Cortex of kidney (tissue), 1 donor: ENCODE data around the gene RNF2.
"Not testable (repeated sequence)": the region's sequence is repeated elsewhere in the genome, so short reads cannot be mapped to it uniquely, and the experiment has no call there.

Experiments
- DNase-seq: peaks from one replicate; lab custom pipeline; 2025; lab: John Stamatoyannopoulos, UW

Gene RNF2

GRCh38 chr1:185044981-185045813 is at the start of gene RNF2:
Gene RNF2, plus strand, starts transcription at chr1:185045558. Its CDS starts 41,996 bp downstream, at chr1:185087554.
- no peak for DNase-seq

- not testable (repeated sequence) for DNase-seq
Measured at GRCh38 chr1:184999974-185000373, 45.4 kb upstream of the RNF2 start.

- DNase-seq: not testable (repeated sequence)
Measured at GRCh38 chr1:185001312-185001880, 44.0 kb upstream of the RNF2 start.

GRCh38 chr1:185008838-185009237 is 36.5 kb upstream of the RNF2 start:
- DNase-seq: no peak

- no peak for DNase-seq
Measured at GRCh38 chr1:185010361-185010760, 35.0 kb upstream of the RNF2 start.

GRCh38 chr1:185014941-185015340 is 30.4 kb upstream of the RNF2 start:
- DNase-seq: no peak

- no peak for DNase-seq
Measured at GRCh38 chr1:185015631-185016030, 29.7 kb upstream of the RNF2 start.

GRCh38 chr1:185016880-185017279 is 28.5 kb upstream of the RNF2 start:
- no peak for DNase-seq

GRCh38 chr1:185017338-185017737 is 28.0 kb upstream of the RNF2 start:
- DNase-seq: no peak

- no peak for DNase-seq
Measured at GRCh38 chr1:185017966-185018365, 27.4 kb upstream of the RNF2 start.

GRCh38 chr1:185027252-185027882 is 18.0 kb upstream of the RNF2 start:
- DNase-seq: no peak

- DNase-seq: no peak
Measured at GRCh38 chr1:185033686-185034085, 11.7 kb upstream of the RNF2 start.

- DNase-seq: no peak
Measured at GRCh38 chr1:185035258-185035657, 10.1 kb upstream of the RNF2 start.

GRCh38 chr1:185038813-185039376 is 6.5 kb upstream of the RNF2 start:
- no peak for DNase-seq

- no peak for DNase-seq
Measured at GRCh38 chr1:185039726-185040407, 5.5 kb upstream of the RNF2 start.

- no peak for DNase-seq
Measured at GRCh38 chr1:185040408-185040735, 5.0 kb upstream of the RNF2 start.

GRCh38 chr1:185041742-185042141 is 3.6 kb upstream of the RNF2 start:
- no peak for DNase-seq

- no peak for DNase-seq
Measured at GRCh38 chr1:185042737-185043136, 2.6 kb upstream of the RNF2 start.

- DNase-seq: no peak
Measured at GRCh38 chr1:185044387-185044786, 971 bp upstream of the RNF2 start.

GRCh38 chr1:185045814-185046492 is 595 bp downstream of the RNF2 start:
- no peak for DNase-seq

GRCh38 chr1:185046668-185047067 is 1.3 kb downstream of the RNF2 start:
- no peak for DNase-seq

GRCh38 chr1:185049670-185050069 is 4.3 kb downstream of the RNF2 start:
- DNase-seq: no peak
